Measurements from ENCODE around the gene ANKAR.
"Not testable (repeated sequence)": the region's sequence is repeated elsewhere in the genome, so short reads cannot be mapped to it uniquely, and the experiment has no call there.

ANKAR gene

DNA sequence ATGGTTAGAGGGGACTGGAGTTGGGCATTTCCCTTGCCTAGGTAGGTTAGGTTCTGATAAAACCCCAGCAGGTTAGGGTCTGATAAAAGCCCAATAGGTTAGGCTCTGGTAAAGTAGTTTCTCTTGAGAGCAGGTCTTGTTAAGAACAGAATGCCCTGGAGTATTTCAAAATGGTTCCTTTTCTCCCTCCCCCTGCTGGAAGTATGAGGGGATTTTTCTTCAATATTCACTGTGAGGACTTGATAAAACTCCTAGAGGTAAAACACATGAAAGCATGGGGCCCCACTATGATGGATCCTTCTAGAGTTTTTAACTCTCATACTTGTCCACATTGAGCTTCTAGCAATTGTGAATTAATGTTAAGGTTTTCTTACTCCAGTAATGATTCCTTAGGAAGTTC lies 27.6 kb downstream of the ANKAR start:
- DNase-seq (ENCODE audit: low read depth), result no peak

DNA sequence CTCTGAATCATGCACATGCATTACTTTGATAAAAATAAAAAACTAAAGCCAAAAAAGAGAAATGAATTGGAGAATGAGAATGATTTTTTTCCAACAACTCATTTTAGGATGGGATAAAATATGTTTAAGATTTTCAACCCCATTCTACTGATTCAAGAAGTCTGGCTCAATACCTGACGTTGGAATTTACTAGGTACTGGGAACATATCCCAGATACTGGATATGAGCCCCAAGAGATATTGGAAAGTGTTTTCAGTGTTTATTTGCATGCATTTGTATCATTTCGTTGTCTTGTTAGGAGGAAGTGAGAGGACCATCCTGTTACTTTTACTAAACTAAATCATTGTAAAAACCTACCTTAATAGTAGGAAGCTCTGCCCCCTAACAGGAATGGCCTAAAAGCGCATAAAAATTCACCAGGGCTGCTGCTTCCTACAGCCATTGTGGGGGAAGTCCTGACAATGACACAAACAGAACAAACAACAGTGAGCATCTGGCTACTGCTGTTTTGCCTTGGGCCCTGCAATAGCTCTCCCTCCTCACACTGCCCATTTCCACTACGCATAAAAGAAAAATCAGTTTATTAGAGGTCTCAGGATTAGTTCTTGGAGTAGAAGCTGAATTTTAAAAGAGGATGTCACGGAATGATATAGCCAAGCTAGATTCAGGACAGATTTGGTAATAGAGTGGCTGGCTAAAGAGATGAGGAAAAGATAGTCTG lies 35.2 kb downstream of the ANKAR start:
- DNase-seq (ENCODE audit: low read depth), result no peak

DNA sequence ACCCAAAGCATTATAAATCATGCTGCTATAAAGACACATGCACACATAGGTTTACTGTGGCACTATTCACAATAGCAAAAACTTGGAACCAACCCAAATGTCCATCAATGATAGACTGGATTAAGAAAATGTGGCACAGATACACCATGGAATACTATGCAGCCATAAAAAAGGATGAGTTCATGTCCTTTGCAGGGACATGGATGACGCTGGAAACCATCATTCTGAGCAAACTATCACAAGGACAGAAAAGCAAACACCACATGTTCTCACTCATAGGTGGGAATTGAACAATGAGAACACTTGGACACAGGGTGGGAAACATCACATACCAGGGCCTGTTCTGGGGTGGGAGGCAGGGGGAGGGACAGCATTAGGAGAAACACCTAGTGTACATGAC lies 43.1 kb downstream of the ANKAR start:
- DNase-seq (ENCODE audit: low read depth), result not testable (repeated sequence)

DNA sequence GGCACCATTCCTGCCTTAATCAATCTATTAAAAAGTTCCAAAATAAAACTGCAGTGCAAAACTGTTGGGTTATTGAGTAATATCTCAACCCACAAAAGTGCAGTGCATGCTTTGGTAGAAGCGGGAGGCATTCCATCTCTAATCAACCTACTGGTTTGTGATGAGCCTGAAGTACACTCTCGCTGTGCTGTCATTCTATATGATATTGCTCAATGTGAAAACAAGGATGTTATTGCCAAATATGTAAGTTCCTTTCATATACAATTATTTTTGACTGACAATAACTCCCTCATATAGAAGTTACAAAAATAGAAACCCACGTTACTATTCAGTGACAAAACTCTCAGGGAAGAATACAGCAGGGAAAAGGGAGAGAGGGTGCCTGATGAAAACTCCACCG lies 45.1 kb downstream of the ANKAR start:
- no peak for DNase-seq (ENCODE audit: low read depth)

DNA sequence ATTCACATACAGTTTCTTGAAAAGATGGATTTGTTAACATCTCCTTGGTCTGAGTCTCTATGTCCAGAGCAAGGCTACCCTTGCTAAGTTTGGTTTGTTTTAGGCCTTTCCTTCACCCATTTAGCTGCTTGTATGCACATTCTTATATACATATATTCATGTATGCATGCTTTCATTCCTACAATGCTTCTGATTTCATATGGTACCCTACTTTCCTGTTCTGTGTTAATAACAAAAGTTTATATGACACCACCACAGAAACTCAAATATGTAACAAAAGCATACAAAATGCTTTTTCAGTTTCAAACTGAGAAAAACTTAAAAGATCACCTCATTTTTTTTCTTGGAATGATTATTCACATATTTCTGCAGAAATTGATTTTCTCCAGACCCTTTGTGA lies 48.7 kb downstream of the ANKAR start:
- no peak for DNase-seq (ENCODE audit: low read depth)

All from non-pigmented ciliary epithelial cell (primary cell).